IPS DF 19.7 (cell line): ENCODE data around the gene EN2.

Source experiments
- DNase-seq: peaks from one replicate; pipeline ENCODE4 v3.0.0-alpha.2; 2013; ENCODE audit warnings: low read depth, low spot score

The EN2 gene

DNA sequence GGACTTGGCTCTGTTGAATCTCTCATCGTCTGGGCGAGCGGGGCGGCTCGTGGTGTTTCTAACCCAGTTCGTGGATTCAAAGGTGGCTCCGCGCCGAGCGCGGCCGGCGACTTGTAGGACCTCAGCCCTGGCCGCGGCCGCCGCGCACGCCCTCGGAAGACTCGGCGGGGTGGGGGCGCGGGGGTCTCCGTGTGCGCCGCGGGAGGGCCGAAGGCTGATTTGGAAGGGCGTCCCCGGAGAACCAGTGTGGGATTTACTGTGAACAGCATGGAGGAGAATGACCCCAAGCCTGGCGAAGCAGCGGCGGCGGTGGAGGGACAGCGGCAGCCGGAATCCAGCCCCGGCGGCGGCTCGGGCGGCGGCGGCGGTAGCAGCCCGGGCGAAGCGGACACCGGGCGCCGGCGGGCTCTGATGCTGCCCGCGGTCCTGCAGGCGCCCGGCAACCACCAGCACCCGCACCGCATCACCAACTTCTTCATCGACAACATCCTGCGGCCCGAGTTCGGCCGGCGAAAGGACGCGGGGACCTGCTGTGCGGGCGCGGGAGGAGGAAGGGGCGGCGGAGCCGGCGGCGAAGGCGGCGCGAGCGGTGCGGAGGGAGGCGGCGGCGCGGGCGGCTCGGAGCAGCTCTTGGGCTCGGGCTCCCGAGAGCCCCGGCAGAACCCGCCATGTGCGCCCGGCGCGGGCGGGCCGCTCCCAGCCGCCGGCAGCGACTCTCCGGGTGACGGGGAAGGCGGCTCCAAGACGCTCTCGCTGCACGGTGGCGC is at the start of gene EN2:
Gene EN2, plus strand, starts transcription at position 19 of the 767 bp plus-strand sequence. Its CDS starts 249 bp downstream, at position 268.
- no peak for DNase-seq

DNA sequence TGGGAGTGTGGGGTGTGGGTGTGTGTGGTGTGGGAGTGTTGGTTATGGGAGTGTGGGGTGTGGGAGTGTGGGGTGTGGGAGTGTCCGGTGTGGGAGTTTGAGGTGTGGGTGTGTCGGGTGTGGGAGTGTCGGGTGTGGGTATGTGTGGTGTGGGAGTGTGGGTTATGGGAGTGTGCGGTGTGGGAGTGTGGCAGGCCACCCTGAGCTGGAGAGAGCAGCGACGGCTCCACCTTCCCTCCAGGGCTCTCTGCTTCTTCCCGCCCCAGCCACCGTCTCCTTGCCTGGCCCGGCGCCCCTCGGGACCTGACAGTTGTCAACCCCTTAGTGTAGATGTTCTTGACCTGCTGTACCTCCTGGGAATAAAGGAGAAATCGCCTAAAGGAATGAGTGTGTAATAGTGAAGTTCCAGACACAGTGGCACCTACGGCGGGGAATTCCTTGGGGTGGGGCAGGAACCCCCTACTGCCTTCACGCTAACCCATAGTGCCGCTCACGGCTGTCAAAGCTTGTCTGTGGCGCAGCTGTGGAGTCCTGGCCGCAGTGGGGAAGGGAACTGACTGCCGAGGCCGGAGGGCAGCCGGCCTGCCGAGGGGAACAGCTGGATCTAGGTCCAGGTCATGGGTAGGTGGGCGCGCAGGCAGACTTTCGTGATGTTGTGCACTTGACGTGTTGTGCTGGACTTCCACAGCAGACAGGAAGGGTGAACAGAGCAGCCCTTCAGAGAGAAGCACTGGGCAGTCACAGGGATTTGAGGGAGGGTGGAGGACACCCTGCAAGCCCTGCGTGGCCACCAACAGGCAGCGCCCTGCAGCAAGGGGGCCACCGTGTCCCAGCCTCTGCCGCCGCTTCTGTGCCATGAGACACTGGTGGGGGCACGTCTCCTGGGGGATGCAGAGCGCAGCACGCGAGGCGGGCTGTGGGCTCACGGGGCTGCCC is 49.0 kb upstream of the EN2 start:
- DNase-seq: no peak

DNA sequence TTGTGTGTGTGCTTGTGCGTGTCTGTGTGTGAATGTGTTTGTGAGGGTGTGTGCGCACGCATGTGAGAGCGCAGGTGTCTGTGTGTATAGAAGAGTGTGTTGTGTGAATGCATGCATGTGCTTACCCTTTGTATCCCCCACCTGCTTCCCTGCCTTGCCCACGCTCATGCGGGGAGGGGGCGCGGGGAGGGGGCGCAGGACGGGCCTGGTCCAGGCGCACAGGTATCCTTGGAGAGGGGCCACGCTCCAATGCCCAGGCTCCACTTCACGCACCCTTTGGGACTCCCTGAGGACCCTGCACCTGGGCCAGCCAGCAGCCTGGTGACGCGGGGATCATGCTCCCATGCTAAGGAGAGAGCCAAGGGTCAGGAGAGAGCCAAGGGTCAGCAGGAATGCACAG is 47.9 kb upstream of the EN2 start:
- no peak for DNase-seq

DNA sequence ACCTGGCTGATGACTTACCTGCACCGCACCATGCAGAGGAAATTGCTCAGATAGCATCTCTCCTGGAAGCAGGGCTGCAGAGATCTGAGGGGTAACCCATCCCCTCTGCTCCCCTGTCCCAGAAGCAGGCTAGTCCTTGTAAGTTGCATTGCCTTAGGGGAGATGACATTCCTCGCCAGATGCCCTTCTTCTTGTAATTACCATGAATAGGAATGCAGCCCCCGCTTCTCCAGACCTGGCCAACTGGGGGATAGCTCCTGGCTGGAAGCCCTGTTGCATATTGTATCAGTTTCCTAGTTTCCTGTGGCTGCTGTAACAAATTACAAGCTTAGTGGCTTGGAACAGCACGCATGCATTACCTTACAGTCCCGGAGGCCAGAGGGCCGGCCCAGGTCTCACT is 47.5 kb upstream of the EN2 start:
- no peak for DNase-seq

DNA sequence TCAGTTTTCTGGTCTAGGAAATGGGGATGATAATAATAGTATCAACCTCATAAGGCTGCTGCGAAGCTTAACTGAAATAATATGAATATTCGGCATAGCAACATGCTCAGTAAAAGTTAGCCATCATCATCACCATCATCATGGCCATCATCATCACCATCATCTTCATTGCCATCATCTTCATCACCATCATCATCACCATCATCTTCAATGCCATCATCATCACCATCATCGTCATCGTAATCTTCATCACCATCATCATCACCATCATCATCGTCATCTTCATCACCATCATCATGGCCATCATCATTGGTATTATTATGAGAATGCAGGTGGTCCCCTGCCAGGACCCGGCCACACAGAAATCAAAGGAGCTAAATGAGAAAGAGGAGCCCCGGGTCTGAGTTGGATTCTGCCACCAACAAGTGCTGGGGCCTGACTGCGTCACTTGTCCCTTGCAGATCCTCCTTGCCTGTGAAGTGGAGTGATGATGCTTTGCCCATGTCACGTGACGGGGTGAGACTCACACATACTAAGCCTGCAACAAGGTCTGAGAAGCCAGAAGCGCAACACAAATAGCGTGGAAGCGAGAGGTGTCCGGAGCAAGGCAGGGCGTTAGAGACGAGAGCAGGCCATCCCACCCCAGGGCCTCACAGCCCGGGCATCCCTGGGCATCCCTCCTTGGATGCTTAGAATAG is 46.1 kb upstream of the EN2 start:
- DNase-seq: no peak

DNA sequence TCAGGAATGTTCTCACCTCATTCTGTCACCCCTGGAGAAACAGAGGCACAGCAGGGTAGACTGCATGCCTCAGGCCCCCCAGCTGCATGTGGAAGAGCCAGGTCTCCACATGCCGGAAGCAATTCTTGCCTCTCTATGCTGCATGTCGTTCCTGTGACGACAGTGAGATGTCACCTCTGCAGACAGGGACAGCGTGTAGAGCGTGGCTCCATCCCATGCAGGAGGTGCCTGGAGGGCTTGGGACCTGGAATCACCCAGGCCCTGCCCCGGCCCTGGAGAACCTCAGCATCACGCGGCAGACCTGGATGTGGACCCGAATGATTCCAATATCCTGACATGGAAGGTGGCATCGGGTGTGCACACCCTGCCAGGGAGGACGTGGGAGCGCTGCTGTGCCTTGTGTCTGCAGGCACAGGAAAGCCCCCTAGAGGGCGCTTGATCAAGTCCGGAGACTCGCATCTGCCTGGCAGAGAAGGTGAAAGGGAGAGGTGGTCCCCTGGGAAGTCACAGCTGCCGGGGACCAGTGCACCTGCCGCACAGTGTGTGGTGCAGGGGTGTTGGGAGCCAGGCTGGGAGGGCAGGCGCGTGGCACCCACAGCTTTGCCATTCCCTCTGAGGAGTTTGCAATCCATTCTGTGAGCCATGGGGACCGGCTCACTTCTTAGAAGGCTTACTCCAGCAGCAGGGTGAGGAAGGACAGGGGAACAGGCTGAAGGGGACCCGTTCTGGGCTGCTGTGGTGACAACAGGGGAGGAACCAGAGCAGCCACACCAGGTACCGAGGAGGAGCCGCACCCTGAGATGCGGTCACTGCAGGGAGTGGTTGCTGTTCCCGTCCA is 45.3 kb upstream of the EN2 start:
- no peak for DNase-seq

DNA sequence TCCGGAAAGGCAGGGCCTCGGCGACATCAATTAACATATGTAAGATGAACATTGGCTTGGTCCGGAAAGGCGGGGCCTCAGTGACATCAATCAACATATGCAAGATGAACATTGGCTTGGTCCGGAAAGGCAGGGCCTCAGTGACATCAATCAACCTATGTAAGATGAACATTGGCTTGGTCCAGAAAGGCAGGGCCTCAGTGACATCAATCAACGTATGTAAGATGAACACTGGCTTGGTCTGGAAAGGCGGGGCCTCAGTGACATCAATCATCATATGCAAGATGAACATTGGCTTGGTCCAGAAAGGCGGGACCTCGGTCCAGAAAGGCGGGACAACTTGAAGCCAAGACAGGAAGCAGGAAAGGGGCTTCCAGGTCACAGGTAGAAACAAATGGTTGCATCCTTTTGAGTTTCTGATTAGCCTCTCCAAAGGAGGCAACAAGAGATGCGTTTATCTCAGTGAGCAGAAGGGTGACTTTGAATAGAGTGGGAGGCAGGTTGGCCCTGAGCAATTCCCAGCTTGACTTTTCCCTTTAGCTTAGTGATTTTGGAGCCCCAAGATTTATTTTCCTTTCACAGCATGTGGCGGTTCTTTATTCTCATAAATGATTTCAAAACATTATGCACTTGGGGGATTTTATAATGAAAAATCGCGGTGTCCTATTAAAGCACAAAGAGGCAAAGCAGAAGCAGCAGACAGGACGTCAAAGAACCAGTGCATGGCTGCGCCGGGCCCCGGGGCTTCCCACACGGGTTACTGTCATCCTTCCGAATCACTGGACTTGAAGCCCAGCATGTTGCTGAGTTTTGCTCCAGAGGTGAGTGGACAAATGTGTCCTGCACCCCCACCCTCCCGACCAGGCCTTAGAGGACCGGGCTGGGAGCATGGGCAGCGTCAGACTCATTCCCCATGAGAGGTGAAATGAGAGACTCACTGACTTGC is 43.1 kb upstream of the EN2 start:
- DNase-seq: no peak

DNA sequence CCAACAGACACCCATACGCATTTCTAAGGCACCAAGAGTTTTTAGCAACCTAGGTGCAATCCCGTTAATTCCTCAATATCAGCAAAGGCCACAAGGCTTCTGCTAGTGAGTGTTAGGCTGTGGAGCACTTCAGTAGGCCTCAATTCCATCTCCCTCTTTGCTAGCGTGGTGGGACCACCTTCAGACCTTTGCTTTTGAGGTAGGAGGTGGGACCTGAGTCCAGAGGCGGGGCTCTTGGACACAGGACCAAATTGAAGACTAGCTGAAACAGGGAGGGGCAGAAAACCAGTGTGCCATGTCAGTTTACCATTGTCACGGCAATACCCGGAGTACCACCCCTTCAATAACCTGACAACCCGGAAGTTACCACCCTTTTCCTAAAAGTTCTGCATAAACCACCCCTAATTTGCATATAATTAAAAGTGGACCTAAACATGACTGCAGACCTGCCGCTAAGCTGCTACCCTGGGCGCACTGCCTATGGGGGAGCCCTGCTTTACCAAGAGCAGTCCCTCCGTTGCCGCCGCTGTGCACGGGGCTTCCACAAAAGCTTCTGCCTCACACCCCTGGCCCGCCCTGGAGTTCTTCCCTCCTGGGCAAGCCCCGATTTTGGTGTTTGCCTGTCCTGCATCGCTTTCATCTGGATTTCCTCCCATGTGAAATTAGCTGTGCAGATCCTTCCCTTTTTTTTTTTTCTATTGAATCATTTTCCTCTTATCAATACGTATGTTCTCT is 41.1 kb upstream of the EN2 start:
- DNase-seq: no peak

DNA sequence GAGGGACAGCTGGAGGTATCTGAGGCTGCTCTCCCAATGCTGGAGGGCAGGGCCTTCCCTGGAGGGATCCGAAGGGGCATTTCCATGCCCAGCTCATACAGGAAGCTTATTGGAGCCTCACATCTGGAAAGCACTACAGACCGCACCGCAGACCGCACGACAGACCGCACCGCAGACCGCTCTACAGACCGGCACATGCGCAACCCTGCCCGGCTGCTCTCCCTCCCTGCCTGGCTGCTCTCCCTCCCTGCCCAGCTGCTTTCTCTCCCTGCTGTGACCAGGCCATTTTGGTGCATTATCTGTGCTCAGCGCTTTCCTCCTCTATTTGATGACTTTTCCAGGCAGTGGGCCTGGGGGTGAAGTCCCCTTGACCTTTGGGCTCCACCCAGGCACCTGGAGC is 39.6 kb upstream of the EN2 start:
- DNase-seq: no peak

DNA sequence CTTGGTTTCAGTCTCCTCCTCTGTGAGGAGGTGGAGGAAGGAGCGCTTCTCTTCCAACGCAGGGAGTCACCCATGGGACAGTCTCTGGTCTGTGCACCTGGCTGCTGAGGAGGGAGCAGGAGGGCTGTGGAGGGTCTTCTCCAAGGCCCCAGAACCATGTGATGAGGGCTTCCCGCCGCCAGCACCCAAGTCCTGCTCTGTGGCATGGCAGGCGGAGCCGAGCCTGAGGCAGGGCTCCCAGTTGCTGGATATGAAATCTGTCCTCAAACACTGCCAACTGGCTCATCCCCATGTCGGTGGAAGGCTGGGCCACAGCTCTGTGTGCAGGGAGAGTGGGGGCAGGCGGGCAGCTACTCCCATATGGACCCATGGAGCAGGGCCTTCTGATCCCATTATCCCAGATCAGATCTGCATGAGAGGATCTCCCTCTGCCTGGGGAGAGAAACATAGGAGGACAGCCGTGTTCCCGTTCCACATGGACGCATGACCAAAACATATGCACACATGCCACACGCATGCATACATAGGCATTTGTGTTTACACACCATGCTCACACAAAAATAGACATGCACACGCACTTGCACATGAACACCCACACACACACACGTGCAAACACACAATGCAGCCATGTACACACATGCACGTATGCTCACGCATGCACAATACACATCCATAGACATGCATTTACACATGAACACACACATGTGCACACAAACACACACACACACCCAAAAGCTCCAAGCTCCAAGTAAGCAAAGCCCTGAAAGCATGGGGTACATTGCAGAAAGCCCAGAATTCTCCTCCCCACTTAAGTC is 38.8 kb upstream of the EN2 start:
- no peak for DNase-seq

DNA sequence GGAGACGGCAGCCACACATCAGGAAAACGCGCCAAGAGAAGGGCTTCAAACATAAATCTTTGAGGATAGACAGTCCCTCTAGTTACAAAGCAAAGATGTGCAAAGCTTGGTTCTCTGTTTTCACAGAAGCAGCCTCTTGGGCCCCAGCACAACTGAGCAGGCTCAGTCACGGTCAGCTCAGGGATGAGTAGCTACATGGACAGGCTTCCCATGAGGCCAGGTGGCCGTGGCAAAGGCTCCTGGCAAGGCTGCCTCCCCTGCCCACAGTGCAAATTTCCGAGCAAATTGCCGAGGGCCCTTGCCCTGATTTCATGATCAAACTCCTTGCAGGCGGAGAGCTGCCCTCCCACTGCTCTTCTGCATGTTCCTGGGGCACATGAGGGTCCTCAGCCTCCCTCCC is 37.8 kb upstream of the EN2 start:
- DNase-seq: no peak

DNA sequence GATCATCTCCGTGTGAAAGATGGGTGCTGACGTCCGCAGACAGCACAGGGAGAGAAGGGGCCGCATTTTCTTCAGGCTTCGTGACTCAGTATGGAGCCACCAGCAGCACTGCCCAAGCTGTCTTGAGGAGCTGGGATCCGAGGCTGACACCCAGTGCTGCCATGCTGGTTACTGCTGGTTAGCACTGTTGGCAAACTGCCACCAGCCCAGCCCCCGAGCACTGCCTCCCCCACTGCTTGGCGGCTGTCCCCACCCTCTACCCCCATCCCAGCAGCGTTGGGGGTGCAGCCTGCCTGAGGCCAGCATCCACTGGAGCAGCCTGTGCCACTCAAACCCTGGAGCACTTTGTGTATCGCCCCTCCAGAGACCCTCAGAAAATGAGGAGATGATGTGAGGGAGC is 35.8 kb upstream of the EN2 start:
- DNase-seq: no peak

DNA sequence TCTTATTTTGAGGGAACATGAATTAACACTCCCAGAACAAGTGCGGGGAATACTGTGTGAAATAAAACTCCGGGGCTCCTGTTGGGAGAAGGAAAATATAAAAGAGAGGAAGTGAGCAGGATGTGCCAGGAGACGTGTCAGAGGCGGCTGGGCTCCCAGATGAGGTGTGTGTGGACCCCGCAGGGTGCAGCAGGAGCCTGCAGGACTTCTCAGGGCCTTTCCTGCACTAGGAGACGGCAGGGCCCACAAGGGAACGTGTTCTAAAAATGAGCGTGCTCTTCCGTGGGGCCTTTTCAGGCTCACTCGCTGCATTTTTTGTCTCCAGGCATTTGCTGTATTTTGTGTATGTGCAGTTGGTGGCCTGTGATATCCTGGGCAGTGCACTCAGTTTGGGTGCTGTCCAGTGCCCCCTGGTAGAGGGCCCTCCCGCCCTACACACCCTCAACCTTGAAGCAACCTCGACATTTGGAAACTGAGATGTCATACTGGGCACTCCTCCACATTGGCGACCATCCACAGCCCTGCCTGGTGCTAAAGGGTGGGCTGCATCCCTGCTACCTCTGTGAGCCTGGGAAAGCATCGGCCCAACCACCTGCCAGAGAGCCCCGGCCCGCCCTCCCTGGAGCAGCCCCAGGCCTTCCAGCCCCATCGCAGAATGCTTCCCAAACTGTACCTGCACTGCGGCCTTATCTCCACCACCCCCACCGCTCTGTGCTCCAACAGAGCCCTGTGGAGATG is 35.2 kb upstream of the EN2 start:
- DNase-seq: no peak

DNA sequence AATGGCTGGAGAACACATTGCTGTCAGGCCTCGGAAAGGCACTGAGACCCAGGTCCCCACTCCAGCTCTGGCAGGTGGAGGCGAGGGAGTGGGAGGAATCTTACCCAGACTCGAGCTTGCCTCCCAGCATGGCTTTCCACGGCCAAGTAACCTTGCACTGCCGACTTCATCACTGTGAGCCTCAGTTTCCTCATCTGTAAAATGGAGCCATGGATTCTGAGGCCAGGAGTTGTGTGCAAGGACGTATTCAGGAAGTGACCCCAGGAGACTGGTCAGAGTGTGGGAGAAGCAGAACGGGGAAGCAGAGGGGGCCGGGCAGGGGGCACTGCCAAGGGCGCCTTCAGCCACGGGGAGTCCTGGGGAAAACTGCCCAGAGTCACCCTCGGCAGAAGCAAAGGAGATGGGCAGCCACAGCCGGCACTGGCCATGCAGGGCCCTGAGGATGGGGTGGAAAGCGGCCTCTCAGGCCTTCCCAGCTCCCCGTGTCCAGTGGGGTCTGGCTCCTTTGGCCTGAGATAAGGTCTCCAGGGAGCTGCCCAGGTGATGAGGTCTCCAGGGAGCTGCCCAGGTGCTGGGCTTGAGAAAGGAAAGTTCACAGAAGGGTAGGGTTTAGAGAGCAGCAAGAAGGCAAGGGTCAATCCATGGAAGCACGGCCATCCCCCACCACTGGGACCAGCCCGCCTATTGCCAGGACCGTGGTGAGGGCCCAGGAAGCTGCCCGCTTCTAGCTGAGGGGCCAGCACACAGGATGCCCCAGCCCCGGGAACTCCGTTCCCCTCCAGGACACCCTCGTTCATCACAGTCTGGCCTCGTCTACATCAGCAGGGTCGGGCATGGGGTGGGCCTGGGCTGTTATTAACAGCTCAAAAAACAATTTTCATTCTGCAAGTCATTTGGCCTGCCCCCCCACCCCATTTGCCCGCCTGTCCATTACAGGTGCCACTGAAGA is 34.3 kb upstream of the EN2 start:
- DNase-seq: no peak

DNA sequence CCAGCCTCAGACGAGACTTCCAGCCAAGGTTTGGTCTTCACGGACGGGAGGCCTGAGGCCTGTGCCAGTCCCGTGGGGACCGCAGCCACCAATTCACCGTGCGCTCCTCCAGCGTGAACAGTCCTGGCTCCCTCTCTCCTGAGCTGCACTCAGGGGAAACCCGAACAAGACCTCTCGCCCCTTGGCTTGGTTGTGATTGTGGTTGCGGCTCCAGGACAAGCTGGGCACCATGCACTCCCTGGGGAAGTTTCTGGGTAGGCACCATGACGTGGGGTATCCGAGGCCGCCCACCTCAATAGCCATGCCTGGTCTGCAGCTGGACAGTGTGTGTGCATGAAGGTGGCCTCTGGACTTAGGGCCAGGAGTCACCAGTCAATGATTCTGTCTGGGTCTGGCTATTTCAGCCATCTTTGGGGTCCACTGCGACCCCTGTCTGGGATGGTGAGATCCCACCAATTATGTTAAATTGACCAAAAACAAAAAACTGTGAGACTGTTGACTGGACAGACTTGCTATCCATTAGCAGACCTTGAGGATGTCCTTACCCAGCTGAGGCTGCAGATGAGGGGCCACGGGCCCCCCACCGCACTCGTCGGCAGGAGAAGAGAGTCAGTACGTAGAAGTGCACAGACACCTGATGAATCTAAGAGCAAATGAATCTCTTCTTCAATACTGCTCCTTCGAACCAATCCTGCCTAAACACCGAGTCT is 33.5 kb upstream of the EN2 start:
- no peak for DNase-seq

DNA sequence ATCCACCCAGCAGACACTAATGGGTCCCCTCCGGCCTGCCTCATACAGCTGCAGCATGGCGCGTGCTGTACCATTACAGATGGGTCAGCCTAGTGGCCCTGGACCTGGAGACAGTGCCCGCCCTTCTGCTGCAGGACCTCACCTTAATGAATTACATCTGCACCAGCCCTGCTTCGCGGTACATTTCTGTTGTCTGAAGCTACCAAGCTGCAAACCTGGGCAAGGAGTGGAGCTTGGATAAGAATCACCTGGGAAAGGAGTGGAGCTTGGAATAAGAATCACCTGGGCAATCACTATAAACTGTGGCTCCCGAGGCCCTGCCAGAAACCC is 33.0 kb upstream of the EN2 start:
- no peak for DNase-seq
